GM19463 (cell line): ENCODE data around the gene PSMD4.

Experiments
- ATAC-seq: cut with Tn5 transposase; IDR thresholded peaks from one replicate; pipeline ENCODE4 v1.9.1; 2021; ENCODE audit warnings: mild to moderate bottlenecking, moderate library complexity; ENCODE audit not compliant: unreplicated experiment

PSMD4 gene

GRCh38 chr1:151293093-151293492, 38.6 kb downstream of the PSMD4 start:
- no peak for ATAC-seq

- ATAC-seq: no peak
Observed at GRCh38 chr1:151294742-151295462, 40.4 kb downstream of the PSMD4 start.

GRCh38 chr1:151309811-151310323, 55.3 kb downstream of the PSMD4 start:
- ATAC-seq: no peak

DNA sequence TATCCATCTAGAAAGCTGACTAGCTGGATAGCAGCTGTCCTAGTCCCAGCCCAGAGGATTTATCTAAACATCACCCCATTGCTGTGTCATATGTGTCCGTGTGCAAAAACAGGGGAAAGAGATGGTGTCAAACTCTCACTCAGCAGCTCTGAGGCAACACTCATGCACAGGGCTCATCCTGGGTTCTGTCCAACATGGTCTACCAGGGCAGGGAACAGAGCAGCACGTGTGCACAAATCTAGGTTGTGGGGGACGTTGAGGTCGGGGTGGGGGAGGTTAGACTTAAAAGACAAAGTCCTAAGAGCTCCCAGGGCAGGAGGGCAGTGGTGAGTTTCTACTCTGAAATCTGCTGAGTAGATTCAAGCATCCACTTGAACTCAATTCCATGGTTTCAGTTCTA, 56.5 kb downstream of the PSMD4 start:
- ATAC-seq: no peak

DNA sequence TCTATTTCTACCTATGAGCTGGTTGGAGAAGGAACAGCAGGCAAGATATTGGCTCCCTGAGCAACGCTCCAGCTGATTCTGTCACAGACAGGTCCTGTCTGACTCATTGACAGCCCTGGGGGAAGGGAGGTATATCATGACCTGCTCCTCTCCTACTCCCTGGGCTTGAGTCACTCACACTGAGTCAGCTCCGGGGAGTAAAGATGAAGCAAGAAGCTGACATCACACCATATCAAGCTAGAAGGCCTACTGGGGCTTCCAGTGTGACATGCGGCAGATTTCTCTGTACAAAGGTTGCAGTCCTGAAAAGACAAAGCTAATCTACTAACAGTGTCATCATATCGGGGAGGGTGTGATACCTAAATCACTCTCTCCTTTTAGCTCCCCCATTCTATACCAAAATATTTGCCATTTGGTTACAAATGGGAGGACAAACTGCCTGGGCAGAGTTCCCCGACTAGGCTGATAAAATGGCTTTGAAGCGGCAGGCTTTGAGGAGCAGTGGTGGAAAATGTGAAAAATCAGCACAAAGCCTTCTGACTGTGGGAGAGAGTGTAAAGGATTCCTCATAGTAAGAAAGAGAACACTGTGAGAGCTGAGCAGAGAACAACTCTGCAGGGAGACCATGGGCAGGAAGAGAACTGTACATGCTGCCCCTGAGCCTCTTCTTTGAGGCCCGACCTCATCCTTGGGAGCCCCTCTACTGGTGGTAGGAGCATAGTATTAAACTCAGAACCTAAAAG, 57.2 kb downstream of the PSMD4 start:
- no peak for ATAC-seq

GRCh38 chr1:151312411-151312810, 57.9 kb downstream of the PSMD4 start:
- ATAC-seq: no peak

- no peak for ATAC-seq
Observed at GRCh38 chr1:151312826-151313225, 58.3 kb downstream of the PSMD4 start.

DNA sequence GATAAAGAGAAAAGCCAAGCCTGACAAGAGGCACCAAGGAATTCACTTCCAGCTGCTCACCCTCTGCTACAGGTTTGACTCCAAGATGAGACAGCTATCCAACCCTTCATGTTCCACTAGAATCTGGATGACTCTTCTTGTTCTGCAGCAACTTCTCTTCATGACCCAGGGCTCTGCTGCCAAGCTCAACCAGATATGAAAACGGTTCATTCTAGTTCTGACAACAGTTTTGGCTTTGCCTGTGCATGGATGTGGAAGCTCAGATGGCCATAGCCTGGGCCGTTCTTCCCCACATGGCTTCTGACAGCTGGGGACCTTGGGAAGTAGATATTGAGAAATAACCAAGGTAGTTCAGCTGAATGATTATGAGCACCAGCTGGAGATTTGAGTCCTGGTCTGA, 59.0 kb downstream of the PSMD4 start:
- no peak for ATAC-seq

- ATAC-seq: no peak
Observed at GRCh38 chr1:151314137-151314875, 59.8 kb downstream of the PSMD4 start.

DNA sequence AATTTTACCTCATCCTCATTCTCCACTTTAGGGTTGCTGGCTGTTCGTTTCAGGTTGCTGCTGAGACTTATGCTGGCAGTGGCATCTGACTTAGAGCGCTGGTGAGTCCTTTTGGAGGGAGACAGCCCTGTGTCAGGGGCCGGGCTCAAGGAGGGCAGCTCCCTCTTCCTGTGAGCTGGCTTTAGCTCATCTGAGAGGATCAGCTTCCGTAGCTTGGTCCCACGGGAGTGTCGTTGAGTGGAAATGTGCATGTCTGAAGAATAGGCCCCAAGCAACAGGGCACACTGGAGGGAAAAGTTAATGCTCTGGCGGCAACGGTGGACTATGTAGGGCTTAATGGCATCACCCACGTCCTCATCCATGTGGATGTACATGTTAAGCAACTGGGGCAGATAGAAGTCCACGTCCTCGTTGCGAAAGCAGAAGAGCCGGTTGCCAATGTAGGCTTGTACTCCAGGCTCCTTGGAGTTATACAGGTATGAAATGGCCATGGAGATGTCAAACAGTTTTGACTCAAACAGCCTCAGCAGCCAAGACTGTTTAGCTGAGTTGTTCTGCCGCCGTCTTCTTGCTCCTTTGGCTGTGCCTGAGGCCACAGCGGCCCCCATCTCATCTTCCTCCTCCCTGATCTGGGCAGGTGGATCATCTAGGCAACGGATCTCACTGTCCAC, 61.2 kb downstream of the PSMD4 start:
- no peak for ATAC-seq
